ENCODE data around the gene CNTNAP2.

DNA sequence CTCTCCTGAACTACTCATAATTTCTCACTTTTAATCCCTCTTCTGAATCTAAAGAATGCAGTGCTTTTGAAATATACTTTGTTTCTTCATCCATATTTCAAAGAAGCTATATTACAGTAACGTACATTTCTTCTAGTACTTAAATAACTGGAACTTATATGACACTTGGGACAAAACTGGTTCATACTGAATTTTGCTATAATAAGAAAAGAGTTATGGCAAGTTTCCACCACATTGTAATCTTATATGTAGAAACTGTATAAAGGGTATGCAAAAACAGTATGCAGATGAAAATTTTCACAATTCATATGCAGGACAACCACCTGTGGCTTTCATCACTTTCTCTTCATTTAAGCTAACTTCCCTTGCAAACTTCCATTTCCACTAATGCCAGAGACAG lies 785.7 kb downstream of the CNTNAP2 start:
- TF ChIP-seq CTCF (conservative IDR thresholded peaks at IDR 0.05) = no peak
- no peak for TF ChIP-seq ZFX (IDR thresholded peaks at IDR 0.05)

Data from C4-2B (cell line).